Right lobe of liver (tissue), 4 donors: ENCODE data around the gene PAF1.

Experiments used
- CTCF ChIP-seq, 4 donors: fragments of 200-600 bp in 3 of 4; fragments of 450-650 bp in 1 of 4; IDR thresholded peaks; one replicate each; pipeline versions ENCODE4 v1.5.1 to v1.8.0; 2016 to 2022; ENCODE audit warnings: antibody characterized with exemption in 4 of 4, mild to moderate bottlenecking in 2 of 4
- POLR2A ChIP-seq: fragments of 450-650 bp; IDR thresholded peaks from one replicate; pipeline ENCODE4 v1.6.1; 2017; ENCODE audit warnings: antibody characterized with exemption, mild to moderate bottlenecking
- donor health status: DM: no; HTN: no; CAD: no.
- donor health status: DM: no; HTN: no; CAD: no.
- donor health status: DM: no; HTN: yes; CAD: no.

DNA sequence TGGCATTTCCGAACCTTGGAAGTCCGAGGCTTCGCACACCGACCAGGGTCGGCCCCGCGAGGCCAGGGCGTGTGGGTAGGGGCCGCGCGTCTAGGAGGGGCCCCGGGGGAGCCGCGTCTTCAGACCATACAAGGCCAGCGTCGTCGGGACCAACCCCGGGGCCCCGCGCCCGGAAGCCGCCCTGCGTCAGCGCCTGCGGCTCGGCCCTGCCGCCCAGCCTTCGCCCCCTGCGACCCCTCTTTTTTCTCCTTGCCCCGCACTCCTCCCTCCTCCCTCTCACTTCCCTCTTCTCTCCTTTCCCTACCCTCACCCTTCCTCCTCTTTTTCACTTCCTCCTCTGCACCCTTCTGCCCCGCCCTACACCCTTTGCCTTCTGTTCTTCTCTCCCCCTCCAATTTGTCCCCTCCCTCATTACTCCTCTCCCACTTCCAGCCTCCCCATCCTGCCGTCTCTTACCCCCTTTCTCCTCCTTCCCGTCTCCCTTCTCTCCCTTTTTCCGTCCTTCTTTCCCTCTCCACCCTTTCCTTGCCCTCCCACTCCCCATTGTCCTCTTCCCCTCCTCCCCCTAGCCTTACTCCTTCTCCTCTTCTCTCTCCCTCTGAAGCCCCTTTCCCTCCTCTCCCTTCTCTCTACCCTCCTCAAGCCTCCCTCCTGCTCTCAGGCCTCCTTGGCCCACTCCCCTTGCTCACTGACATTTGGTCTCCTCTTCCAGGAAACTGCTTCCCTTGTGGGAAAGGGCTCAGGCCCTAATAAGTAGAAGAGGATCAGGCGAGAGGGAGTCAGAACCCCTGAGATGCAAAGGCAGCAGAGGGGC lies 19.3 kb upstream of the PAF1 start:
- TF ChIP-seq CTCF (IDR thresholded peaks at IDR 0.05) (no peak), POLR2A (peak; percentile 75)
